Measurements from ENCODE around the gene PDCD11. TPM values are rescaled to one million over a fixed set of nuclear protein-coding genes. Genes with fewer than 3 reads are reported as not detected.
"Not testable (repeated sequence)": the region's sequence is repeated elsewhere in the genome, so short reads cannot be mapped to it uniquely, and the experiment has no call there.

PDCD11 gene, protein sequence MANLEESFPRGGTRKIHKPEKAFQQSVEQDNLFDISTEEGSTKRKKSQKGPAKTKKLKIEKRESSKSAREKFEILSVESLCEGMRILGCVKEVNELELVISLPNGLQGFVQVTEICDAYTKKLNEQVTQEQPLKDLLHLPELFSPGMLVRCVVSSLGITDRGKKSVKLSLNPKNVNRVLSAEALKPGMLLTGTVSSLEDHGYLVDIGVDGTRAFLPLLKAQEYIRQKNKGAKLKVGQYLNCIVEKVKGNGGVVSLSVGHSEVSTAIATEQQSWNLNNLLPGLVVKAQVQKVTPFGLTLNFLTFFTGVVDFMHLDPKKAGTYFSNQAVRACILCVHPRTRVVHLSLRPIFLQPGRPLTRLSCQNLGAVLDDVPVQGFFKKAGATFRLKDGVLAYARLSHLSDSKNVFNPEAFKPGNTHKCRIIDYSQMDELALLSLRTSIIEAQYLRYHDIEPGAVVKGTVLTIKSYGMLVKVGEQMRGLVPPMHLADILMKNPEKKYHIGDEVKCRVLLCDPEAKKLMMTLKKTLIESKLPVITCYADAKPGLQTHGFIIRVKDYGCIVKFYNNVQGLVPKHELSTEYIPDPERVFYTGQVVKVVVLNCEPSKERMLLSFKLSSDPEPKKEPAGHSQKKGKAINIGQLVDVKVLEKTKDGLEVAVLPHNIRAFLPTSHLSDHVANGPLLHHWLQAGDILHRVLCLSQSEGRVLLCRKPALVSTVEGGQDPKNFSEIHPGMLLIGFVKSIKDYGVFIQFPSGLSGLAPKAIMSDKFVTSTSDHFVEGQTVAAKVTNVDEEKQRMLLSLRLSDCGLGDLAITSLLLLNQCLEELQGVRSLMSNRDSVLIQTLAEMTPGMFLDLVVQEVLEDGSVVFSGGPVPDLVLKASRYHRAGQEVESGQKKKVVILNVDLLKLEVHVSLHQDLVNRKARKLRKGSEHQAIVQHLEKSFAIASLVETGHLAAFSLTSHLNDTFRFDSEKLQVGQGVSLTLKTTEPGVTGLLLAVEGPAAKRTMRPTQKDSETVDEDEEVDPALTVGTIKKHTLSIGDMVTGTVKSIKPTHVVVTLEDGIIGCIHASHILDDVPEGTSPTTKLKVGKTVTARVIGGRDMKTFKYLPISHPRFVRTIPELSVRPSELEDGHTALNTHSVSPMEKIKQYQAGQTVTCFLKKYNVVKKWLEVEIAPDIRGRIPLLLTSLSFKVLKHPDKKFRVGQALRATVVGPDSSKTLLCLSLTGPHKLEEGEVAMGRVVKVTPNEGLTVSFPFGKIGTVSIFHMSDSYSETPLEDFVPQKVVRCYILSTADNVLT (N-terminal part only)
- total RNA-seq, result 28.0 TPM
- 20.4 TPM for polyA plus RNA-seq
- long read RNA-seq, donor 1, result 0 reads
- long read RNA-seq, donor 2, result 0 reads
- long read RNA-seq, donor 3, partial matches to known transcripts, result 0 of 2 reads
- long read RNA-seq, donor 3, other reads (novel, unspliced or antisense), result 0 of 2 reads
- long read RNA-seq, donor 4, result 0 reads
- long read RNA-seq, donor 5, partial matches to known transcripts, result 13 of 16 reads
- long read RNA-seq, donor 5, other reads (novel, unspliced or antisense), result 0 of 16 reads
- long read RNA-seq, donor 6, partial matches to known transcripts, result 5 of 5 reads
- long read RNA-seq, donor 6, other reads (novel, unspliced or antisense), result 0 of 5 reads
- long read RNA-seq, donor 7, partial matches to known transcripts, result 0 of 1 reads
- long read RNA-seq, donor 7, other reads (novel, unspliced or antisense), result 0 of 1 reads
- long read RNA-seq, donor 8, partial matches to known transcripts, result 0 of 1 reads
- long read RNA-seq, donor 8, other reads (novel, unspliced or antisense), result 0 of 1 reads
- long read RNA-seq, donor 9, full-length matches to known transcripts, result 1 of 1 reads
- long read RNA-seq, donor 9, partial matches to known transcripts, result 0 of 1 reads
- long read RNA-seq, donor 9, other reads (novel, unspliced or antisense), result 0 of 1 reads
- long read RNA-seq, donor 10, result 0 reads

DNA sequence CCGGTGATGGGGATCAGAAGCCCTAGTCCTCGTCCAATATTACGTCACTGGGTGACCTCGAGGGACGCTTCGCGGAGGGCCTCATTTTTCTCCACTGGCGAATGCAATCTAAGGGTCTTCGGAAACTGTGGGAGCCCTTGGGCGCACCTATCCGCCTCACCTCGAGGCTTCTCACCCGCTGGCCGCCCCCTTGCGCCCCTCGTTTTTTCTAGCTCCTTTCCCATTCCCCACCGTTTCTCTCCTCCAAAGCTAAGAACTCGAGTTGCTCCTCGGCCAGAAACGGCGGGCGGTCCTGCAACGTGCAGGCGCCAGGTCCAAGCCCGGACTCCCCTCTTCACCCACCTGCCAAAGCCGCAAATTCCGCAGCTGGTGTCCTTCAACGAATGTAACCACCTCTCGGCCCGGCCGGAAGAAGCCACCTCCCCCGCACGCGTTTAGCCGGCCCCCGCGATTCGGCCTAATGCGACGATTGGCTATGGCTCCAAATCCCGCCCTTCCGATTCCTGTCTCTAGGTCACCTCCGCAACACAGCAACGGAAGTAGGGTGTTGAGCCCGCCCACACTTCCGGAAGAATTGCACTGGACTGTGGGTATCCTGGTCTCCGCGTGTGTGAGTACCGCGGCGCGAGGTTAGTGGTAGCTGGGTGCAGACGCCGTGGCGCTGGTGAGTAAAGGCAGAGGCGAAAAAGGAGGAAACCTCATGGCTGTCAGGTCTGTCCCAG lies at the start of gene PDCD11, which contains the start of gene ATP5MK:
TSS of gene PDCD11 (plus strand) at position 560 of the 722 bp plus-strand sequence. CDS start 1,801 bp downstream, outside the sequence.
TSS of gene ATP5MK (minus strand) at position 409 of the 722 bp plus-strand sequence. CDS start 4,018 bp downstream, outside the sequence.
- DNase-seq (ENCODE audit: low read depth in 6 of 9, low spot score in 9 of 9), result peak; percentile 92 to 98 (median 93)
- H3K27me3 ChIP-seq (ENCODE audit: control insufficient read depth in 2 of 2, insufficient read depth in 1 of 2, low read length in 1 of 2), result no peaks in the 10 kb centered on the region
- peak within 1 kb of the TSS; percentile 68 to 84 for H3K27ac ChIP-seq (ENCODE audit: low read depth in 1 of 2, low read length in 1 of 2)
- peak within 1 kb of the TSS; percentile 91 to 92 for H3K4me3 ChIP-seq (ENCODE audit: low read length in 2 of 2)
- under 1% methylated on average over 56 of the region's 56 CpGs for WGBS
- H3K9me3 ChIP-seq (ENCODE audit: control insufficient read depth in 2 of 2, insufficient read depth in 1 of 2, low read length in 1 of 2), result no peaks in the 10 kb centered on the region
- peaks cover 18 to 20% of the 10 kb centered on the region in 2 donors for H3K4me1 ChIP-seq (ENCODE audit: control insufficient read depth in 2 of 2, insufficient read depth in 2 of 2, low read length in 2 of 2)
- peaks cover 12 to 34% of the 10 kb centered on the region in 2 donors for H3K36me3 ChIP-seq (ENCODE audit: control insufficient read depth in 2 of 2, insufficient read depth in 2 of 2, low read length in 1 of 2)

GRCh38 chr10:103350175-103350516 lies 46.3 kb upstream of the PDCD11 start:
- Histone ChIP-seq H3K9me3 (ENCODE audit: control insufficient read depth in 2 of 2, insufficient read depth in 1 of 2, low read length in 1 of 2) (peaks cover 0 to 3% of the 10 kb centered on the region in 2 donors), H3K27me3 (ENCODE audit: control insufficient read depth in 2 of 2, insufficient read depth in 1 of 2, low read length in 1 of 2) (no peaks in the 10 kb centered on the region), H3K36me3 (ENCODE audit: control insufficient read depth in 2 of 2, insufficient read depth in 2 of 2, low read length in 1 of 2) (peaks cover 12 to 23% of the 10 kb centered on the region in 2 donors), H3K4me1 (ENCODE audit: control insufficient read depth in 2 of 2, insufficient read depth in 2 of 2, low read length in 2 of 2) (peaks cover 0 to 6% of the 10 kb centered on the region in 2 donors), H3K4me3 (ENCODE audit: low read length in 2 of 2) (peak overlapping the region; percentile 74 to 83), H3K27ac (ENCODE audit: low read depth in 1 of 2, low read length in 1 of 2) (no peak overlapping the region)
- DNase-seq (ENCODE audit: low read depth in 6 of 9, low spot score in 9 of 9), result no peak
- 68% methylated on average over 16 of the region's 16 CpGs for WGBS

- under 1% methylated on average over 82 of the region's 82 CpGs for WGBS
- DNase-seq (ENCODE audit: low read depth in 6 of 9, low spot score in 9 of 9), result peak in 7 of 9 donors; percentile 58 to 85 (median 67)
These were observed 45.7 kb upstream of the PDCD11 start, which contains the start of gene PCGF6 for GRCh38 chr10:103350517-103351260. Gene PCGF6, minus strand, starts transcription at chr10:103351140. Its CDS starts 74 bp downstream, at chr10:103351066.

GRCh38 chr10:103353281-103353680 lies 43.1 kb upstream of the PDCD11 start:
- peaks cover 2% of the 10 kb centered on the region in 2 donors for H3K36me3 ChIP-seq (ENCODE audit: control insufficient read depth in 2 of 2, insufficient read depth in 2 of 2, low read length in 1 of 2)
- DNase-seq (ENCODE audit: low read depth in 6 of 9, low spot score in 9 of 9), result no peak

More at GRCh38 chr10:103350517-103351260, 45.7 kb upstream of the PDCD11 start, which contains the start of gene PCGF6:
- Histone ChIP-seq H3K27me3 (ENCODE audit: control insufficient read depth in 2 of 2, insufficient read depth in 1 of 2, low read length in 1 of 2) (no peaks in the 10 kb centered on the region), H3K27ac (ENCODE audit: low read depth in 1 of 2, low read length in 1 of 2) (peak within 1 kb of the TSS; percentile 43 to 86), H3K36me3 (ENCODE audit: control insufficient read depth in 2 of 2, insufficient read depth in 2 of 2, low read length in 1 of 2) (peaks cover 6 to 17% of the 10 kb centered on the region in 2 donors), H3K4me1 (ENCODE audit: control insufficient read depth in 2 of 2, insufficient read depth in 2 of 2, low read length in 2 of 2) (peaks cover 0 to 6% of the 10 kb centered on the region in 2 donors), H3K9me3 (ENCODE audit: control insufficient read depth in 2 of 2, insufficient read depth in 1 of 2, low read length in 1 of 2) (peaks cover 0 to 3% of the 10 kb centered on the region in 2 donors), H3K4me3 (ENCODE audit: low read length in 2 of 2) (peak within 1 kb of the TSS; percentile 74 to 83)

GRCh38 chr10:103354567-103354966 lies 41.9 kb upstream of the PDCD11 start:
- 98% methylated on average over 4 of the region's 4 CpGs for WGBS
- H3K9me3 ChIP-seq (ENCODE audit: control insufficient read depth in 2 of 2, insufficient read depth in 1 of 2, low read length in 1 of 2); H3K4me1 ChIP-seq (ENCODE audit: control insufficient read depth in 2 of 2, insufficient read depth in 2 of 2, low read length in 2 of 2); H3K27me3 ChIP-seq (ENCODE audit: control insufficient read depth in 2 of 2, insufficient read depth in 1 of 2, low read length in 1 of 2); H3K4me3 ChIP-seq (ENCODE audit: low read length in 2 of 2); H3K27ac ChIP-seq (ENCODE audit: low read depth in 1 of 2, low read length in 1 of 2); H3K36me3 ChIP-seq (ENCODE audit: control insufficient read depth in 2 of 2, insufficient read depth in 2 of 2, low read length in 1 of 2); DNase-seq (ENCODE audit: low read depth in 6 of 9, low spot score in 9 of 9): not testable (repeated sequence)

More at GRCh38 chr10:103353281-103353680, 43.1 kb upstream of the PDCD11 start:
- Histone ChIP-seq H3K27me3 (ENCODE audit: control insufficient read depth in 2 of 2, insufficient read depth in 1 of 2, low read length in 1 of 2) (no peaks in the 10 kb centered on the region), H3K4me3 (ENCODE audit: low read length in 2 of 2) (no peak overlapping the region), H3K9me3 (ENCODE audit: control insufficient read depth in 2 of 2, insufficient read depth in 1 of 2, low read length in 1 of 2) (peaks cover 0 to 3% of the 10 kb centered on the region in 2 donors), H3K27ac (ENCODE audit: low read depth in 1 of 2, low read length in 1 of 2) (no peak overlapping the region), H3K4me1 (ENCODE audit: control insufficient read depth in 2 of 2, insufficient read depth in 2 of 2, low read length in 2 of 2) (peaks cover 0 to 6% of the 10 kb centered on the region in 2 donors)
- 73% methylated on average over 2 of the region's 2 CpGs for WGBS

DNA sequence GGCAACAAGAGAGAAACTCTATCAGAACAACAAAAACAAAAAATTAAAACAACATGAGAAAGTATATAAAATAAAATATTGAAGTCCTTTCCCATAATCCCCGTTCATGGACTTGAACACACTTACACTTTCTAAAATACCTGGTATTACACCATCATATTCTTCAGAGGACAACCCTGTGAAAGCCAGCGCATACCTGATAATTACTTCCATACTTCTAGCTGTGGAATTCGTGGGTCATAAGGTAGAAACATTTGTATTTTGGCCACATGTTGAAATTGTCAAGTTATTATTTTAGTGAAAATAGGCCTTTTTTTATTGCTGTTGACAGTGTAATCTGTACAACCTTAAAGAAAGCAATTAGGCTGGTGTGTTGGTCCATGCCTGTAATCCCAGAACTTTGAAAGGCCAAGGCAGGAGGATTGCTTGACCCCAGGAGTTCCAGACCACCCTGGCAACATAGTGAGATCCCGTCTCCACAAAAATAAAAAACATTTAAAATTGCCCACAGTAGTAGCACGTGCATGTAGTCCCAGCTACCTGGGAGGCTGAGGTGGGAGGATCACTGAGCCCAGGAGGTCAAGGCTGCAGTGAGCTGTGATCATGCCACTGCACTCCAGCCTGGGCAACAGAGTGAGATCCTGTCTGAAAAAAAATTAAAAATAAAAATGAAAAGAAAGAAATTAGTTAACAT lies 40.4 kb upstream of the PDCD11 start:
- Histone ChIP-seq H3K27me3 (ENCODE audit: control insufficient read depth in 2 of 2, insufficient read depth in 1 of 2, low read length in 1 of 2) (no peaks in the 10 kb centered on the region), H3K4me1 (ENCODE audit: control insufficient read depth in 2 of 2, insufficient read depth in 2 of 2, low read length in 2 of 2) (no peaks in the 10 kb centered on the region), H3K9me3 (ENCODE audit: control insufficient read depth in 2 of 2, insufficient read depth in 1 of 2, low read length in 1 of 2) (no peaks in the 10 kb centered on the region), H3K4me3 (ENCODE audit: low read length in 2 of 2) (no peak overlapping the region), H3K27ac (ENCODE audit: low read depth in 1 of 2, low read length in 1 of 2) (no peak overlapping the region), H3K36me3 (ENCODE audit: control insufficient read depth in 2 of 2, insufficient read depth in 2 of 2, low read length in 1 of 2) (no peaks in the 10 kb centered on the region)
- no peak for DNase-seq (ENCODE audit: low read depth in 6 of 9, low spot score in 9 of 9)
- WGBS, result 94% methylated on average over 5 of the region's 5 CpGs
